GM12874 (cell line): ENCODE measurements around the gene LRRC49.

ENCODE experiments used
- TF ChIP-seq, protein P1 (sequence below): IDR thresholded peaks from 2 replicates; pipeline ENCODE4 v1.5.1; 2011; ENCODE audit warnings: low read depth, mild to moderate bottlenecking, control low read depth, low read length, moderate library complexity; ENCODE audit not compliant: insufficient read depth

LRRC49 gene

DNA sequence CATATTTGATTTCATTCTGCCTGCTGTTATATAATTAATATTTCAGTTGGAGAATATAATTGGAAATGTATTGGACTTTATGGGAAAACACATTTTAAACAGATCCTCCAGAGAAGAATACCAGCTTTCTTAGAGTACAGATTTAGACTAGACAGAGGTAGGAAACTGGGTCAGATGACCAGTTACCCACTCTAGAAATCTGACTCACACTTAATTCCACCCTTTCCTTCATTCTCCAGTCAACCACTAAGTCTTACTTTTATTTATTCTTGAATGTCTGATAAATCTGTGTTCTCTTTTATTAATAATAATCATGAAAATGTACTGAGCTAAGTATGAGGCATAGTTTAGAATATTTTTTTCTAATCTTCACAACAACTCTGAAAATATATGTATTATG, 110.7 kb downstream of the LRRC49 start:
- TF ChIP-seq, protein P1, sequence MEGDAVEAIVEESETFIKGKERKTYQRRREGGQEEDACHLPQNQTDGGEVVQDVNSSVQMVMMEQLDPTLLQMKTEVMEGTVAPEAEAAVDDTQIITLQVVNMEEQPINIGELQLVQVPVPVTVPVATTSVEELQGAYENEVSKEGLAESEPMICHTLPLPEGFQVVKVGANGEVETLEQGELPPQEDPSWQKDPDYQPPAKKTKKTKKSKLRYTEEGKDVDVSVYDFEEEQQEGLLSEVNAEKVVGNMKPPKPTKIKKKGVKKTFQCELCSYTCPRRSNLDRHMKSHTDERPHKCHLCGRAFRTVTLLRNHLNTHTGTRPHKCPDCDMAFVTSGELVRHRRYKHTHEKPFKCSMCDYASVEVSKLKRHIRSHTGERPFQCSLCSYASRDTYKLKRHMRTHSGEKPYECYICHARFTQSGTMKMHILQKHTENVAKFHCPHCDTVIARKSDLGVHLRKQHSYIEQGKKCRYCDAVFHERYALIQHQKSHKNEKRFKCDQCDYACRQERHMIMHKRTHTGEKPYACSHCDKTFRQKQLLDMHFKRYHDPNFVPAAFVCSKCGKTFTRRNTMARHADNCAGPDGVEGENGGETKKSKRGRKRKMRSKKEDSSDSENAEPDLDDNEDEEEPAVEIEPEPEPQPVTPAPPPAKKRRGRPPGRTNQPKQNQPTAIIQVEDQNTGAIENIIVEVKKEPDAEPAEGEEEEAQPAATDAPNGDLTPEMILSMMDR: no peak

DNA sequence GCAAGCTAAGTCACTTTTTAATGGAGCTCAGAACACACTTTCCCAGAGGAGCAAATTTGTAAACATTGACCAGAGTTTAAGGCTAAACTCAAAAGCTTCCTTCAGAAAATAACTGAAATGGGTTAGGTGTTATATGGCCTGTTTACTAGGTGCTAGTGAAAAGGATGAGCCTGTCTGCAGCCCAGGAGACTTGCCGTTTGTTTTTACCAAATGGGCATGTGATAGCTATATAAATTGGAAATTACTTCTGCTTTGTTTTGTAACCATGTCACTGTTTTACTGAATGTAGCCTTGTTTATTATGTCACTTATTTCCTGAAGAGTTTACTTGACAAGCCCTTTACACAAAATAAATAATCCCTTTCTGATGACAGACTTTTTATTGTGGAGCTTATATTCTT, 113.3 kb downstream of the LRRC49 start:
- TF ChIP-seq, protein P1: no peak

DNA sequence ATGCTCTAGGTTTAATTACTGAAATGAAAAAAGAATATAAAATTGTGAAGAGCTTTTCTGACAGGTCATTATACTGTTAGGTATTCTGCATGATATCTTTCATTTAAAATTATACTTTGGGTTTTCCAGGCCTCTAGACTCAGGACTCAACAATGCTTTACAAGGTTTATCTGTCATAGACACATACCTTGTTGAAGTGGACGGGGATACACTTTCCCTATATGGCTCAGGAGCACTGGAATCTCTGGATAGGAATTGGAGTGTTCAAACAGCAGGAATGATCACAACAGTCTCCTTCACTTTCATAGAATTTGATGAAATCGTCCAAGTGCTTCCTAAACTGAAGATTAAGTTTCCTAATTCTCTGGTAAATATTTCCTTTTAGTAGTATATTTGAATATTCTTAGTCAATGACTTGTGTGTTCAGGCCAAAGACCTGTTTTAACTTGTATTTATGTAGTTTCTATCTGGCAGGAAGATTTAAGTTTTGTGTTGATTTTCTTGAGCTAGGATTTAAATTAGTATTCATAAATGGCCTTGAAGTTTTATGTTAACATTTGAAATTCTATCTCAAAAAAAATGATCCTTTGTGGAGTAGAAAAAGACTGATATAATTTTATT, 115.7 kb downstream of the LRRC49 start:
- TF ChIP-seq, protein P1: no peak

DNA sequence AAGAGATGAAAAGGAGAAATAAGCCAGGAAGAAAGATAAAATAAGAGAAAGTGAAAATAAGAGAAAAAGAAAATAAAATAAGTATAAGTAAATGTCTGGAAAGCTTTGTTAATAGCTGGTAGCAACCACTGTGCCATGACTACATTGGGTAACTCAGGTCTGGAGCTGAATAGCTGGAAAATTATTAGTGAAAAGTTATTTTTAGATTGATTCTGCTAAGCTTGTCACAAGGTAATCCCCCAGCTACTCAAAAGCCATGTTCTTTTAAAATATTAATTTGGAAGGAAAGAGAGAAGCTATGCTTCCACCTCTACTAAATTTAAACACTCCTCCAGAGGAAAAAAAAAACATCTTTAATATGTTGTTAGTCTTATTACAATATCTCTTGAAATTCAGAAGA, 117.8 kb downstream of the LRRC49 start:
- TF ChIP-seq, protein P1: no peak

DNA sequence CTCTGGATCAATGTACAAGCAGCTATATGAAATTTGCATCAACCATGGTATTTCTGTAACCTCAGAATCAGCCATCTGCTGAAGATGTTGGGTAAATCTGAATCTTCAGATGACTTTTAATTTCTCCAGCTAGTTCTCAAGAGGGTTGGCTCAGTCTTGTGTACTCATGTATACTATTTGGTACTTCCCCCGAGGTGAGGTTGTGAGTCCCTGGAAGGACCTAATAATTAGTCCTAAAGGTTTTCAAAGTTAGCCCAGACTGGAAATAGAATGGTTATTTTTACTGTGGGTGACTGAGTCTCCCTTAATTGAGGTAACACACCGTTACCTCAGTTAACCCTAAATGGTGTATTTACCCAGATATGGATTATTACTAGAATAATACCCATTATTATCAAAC, 118.4 kb downstream of the LRRC49 start:
- TF ChIP-seq, protein P1: no peak

DNA sequence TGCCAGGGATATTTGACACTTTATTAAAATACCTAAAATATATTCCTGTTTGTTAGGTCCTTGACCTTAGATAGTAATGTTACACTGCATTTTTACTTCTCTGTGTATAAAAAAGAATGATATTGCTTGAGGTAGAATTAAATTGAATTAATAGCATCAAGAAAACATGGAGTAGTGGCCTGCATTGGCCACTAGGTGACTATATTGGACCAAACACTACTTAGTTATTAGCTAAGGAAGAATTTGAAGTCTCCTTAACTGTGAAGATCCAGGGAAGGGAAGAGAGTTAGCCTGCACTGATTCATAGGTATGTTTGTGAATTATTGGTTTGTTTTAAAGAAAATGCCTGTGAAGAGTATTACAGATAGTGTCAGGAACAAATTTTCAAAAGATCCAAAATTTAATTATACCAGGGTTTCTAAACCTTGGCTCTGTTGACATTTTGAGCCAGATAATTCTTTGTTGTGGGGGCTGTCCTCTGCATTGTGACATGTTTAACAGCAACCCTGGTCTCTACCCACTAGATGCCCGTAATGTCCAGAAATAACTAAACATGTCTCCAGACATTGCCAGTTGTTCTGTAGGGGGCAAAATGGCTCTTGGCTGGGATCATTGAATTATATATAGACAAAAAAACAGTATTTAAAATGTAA, 119.0 kb downstream of the LRRC49 start:
- TF ChIP-seq, protein P1: peak; percentile 41; the same call in 1 of the 2 replicates

DNA sequence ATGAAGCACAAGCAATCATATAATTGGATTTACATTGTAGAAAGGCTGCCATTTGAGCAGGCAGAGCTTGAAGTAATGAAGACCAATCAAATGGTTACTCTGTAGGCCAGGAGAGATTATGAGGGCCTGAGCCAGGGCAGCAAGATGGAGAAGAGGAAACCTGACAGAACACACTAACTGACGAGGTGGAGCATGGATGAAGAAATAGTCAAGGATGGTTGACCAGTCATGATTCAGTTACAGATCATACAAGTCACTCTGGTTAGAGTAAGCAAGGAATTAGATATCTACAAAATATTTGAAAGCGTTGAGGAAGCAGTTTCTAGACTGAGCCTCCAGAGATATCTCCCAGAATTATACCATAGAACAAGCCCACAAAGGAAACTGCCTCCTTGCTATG, 120.8 kb downstream of the LRRC49 start:
- TF ChIP-seq, protein P1: no peak
